Body of pancreas (tissue), 4 donors: Measurements from ENCODE around the gene FAM107B. TPM values are rescaled to one million over a fixed set of nuclear protein-coding genes. Genes with fewer than 3 reads are reported as not detected.

Source experiments
- ATAC-seq: fragments of 150-250 bp; one replicate; pipeline ENCODE4 v1.9.1; 2016
- DNase-seq, 4 donors: peaks; one replicate each; pipeline ENCODE4 v3.0.0-alpha.2; 2019
- H3K27ac ChIP-seq, 4 donors: fragments of 200-600 bp; sonication (generic); 1 replicate in 3 of 4; 2 replicates in 1 of 4; pipeline versions ENCODE4 v1.5.1 to v1.6.1; 2016 to 2019; ENCODE audit warnings: mild to moderate bottlenecking in 1 of 4, mixed read lengths in 1 of 4, moderate library complexity in 1 of 4
- H3K27me3 ChIP-seq, 2 donors: fragments of 200-600 bp; sonication (generic); one replicate each; pipeline ENCODE4 v1.6.0; 2016; ENCODE audit warnings: mild to moderate bottlenecking in 1 of 2
- H3K36me3 ChIP-seq, 2 donors: fragments of 200-600 bp; sonication (generic); replicated peaks in 1 of 2; 2 replicates each; pipeline ENCODE4 v1.5.1; 2016; ENCODE audit warnings: low read depth in 2 of 2; ENCODE audit not compliant: insufficient read depth in 1 of 2
- H3K4me1 ChIP-seq: fragments of 200-600 bp; sonication (generic); one replicate; pipeline ENCODE4 v1.6.0; 2016
- H3K4me3 ChIP-seq, 2 donors: fragments of 200-600 bp; sonication (generic); 1 replicate in 1 of 2; 2 replicates in 1 of 2; pipeline ENCODE4 v1.5.1; 2016 to 2019
- H3K9me3 ChIP-seq, 3 donors: fragments of 200-600 bp; sonication (generic); 1 replicate in 2 of 3; 2 replicates in 1 of 3; pipeline ENCODE4 v1.5.1; 2016
- CTCF ChIP-seq, 7 experiments: fragments of 450-650 bp in 4 of 7; fragments of 200-600 bp in 3 of 7; sonication (generic) in 3 of 7; IDR thresholded peaks; one replicate each; pipeline ENCODE4 v1.5.1; 2016 to 2019; ENCODE audit warnings: antibody characterized with exemption in 7 of 7
- POLR2A ChIP-seq, 3 donors: fragments of 450-650 bp; IDR thresholded peaks; one replicate each; pipeline ENCODE4 v1.6.1; 2016; ENCODE audit warnings: antibody characterized with exemption in 3 of 3, mild to moderate bottlenecking in 2 of 3
- WGBS, 2 donors: methylation state at CpG; one replicate each; pipeline ENCODE4 v1.1.5; 2017; 5-methylcytosine and 5-hydroxymethylcytosine counted together
- intact Hi-C: fragments of 100-400 bp; cut with DNase I; formaldehyde crosslinking; loops from one replicate; pipeline ENCODE4 v1.15.1; 2023
- total RNA-seq, 2 donors: library from RNA; depleted of rRNA; stranded (reverse); fragments of >200 nt; gene quantifications; one replicate each; pipeline ENCODE4 v1.1.0, GENCODE V29; 2016

The FAM107B gene
- total RNA-seq, 2 donors from 2014 or later: 19.4 to 45.9 TPM

GRCh38 chr10:14652816-14653215, 121.9 kb downstream of the FAM107B start:
- ATAC-seq (peak; percentile 36), DNase-seq (peak in 1 of 4 donors; percentile 9)
- H3K27ac ChIP-seq: peak overlapping the region; percentile 40 to 90 (median 84)
- TF ChIP-seq CTCF (IDR thresholded peaks at IDR 0.05) (no peak), POLR2A (IDR thresholded peaks at IDR 0.05) (no peak)
- intact Hi-C loops: no loop called here
- H3K27me3 ChIP-seq: no peaks in the 10 kb centered on the region
- H3K9me3 ChIP-seq: no peaks in the 10 kb centered on the region
- peaks cover 38% of the 10 kb centered on the region for H3K4me1 ChIP-seq
- no peak overlapping the region for H3K4me3 ChIP-seq
- WGBS, 2 donors: 52 to 59% methylated on average over 5 of the region's 5 CpGs
- H3K36me3 ChIP-seq: no peaks in the 10 kb centered on the region

- ATAC-seq (no peak), DNase-seq (no peak)
- H3K4me1 ChIP-seq: peaks cover 38% of the 10 kb centered on the region
- TF ChIP-seq CTCF (IDR thresholded peaks at IDR 0.05) (no peak), POLR2A (IDR thresholded peaks at IDR 0.05) (no peak)
- WGBS, 2 donors: 90 to 96% methylated on average over 3 of the region's 3 CpGs
- H3K27ac ChIP-seq: peak overlapping the region in 3 of 4 donors; percentile 78 to 90 (median 89)
- intact Hi-C loops: no loop called here
- no peak overlapping the region for H3K4me3 ChIP-seq
- H3K9me3 ChIP-seq: no peaks in the 10 kb centered on the region
- no peaks in the 10 kb centered on the region for H3K36me3 ChIP-seq
- no peaks in the 10 kb centered on the region for H3K27me3 ChIP-seq
Observed at GRCh38 chr10:14652067-14652466, 122.6 kb downstream of the FAM107B start.

- ATAC-seq: no peak
- no peak for TF ChIP-seq CTCF (IDR thresholded peaks at IDR 0.05)
- TF ChIP-seq POLR2A (IDR thresholded peaks at IDR 0.05): no peak
- intact Hi-C loops: no loop called here
- H3K4me3 ChIP-seq: no peak overlapping the region
- H3K27ac ChIP-seq: no peak overlapping the region
- peaks cover 35% of the 10 kb centered on the region for H3K4me1 ChIP-seq
- no peaks in the 10 kb centered on the region for H3K9me3 ChIP-seq
- H3K27me3 ChIP-seq: no peaks in the 10 kb centered on the region
- H3K36me3 ChIP-seq: no peaks in the 10 kb centered on the region
- 90 to 92% methylated on average over 4 of the region's 4 CpGs for WGBS, 2 donors
- no peak for DNase-seq
Observed at GRCh38 chr10:14649739-14650138, 125.0 kb downstream of the FAM107B start.

- WGBS, 2 donors: 93 to 94% methylated on average over 2 of the region's 2 CpGs
- intact Hi-C loops: no loop called here
- no peak for TF ChIP-seq CTCF (IDR thresholded peaks at IDR 0.05)
- TF ChIP-seq POLR2A (IDR thresholded peaks at IDR 0.05): no peak
- no peaks in the 10 kb centered on the region for H3K36me3 ChIP-seq
- no peaks in the 10 kb centered on the region for H3K9me3 ChIP-seq
- no peak for ATAC-seq
- H3K27ac ChIP-seq: peak overlapping the region in 2 of 4 donors; percentile 43 to 52
- H3K27me3 ChIP-seq: no peaks in the 10 kb centered on the region
- peaks cover 28% of the 10 kb centered on the region for H3K4me1 ChIP-seq
- H3K4me3 ChIP-seq: no peak overlapping the region
- no peak for DNase-seq
Observed at GRCh38 chr10:14648946-14649345, 125.8 kb downstream of the FAM107B start.

GRCh38 chr10:14648005-14648765, 126.5 kb downstream of the FAM107B start:
- no peaks in the 10 kb centered on the region for H3K36me3 ChIP-seq
- TF ChIP-seq POLR2A (IDR thresholded peaks at IDR 0.05) (no peak), CTCF (IDR thresholded peaks at IDR 0.05) (no peak)
- no peaks in the 10 kb centered on the region for H3K27me3 ChIP-seq
- peaks cover 20% of the 10 kb centered on the region for H3K4me1 ChIP-seq
- peak; percentile 65 for ATAC-seq
- no peaks in the 10 kb centered on the region for H3K9me3 ChIP-seq
- H3K4me3 ChIP-seq: no peak overlapping the region
- peak; percentile 27 to 83 (median 56) for DNase-seq
- WGBS, 2 donors: 34 to 54% methylated on average over 15 of the region's 15 CpGs
- peak overlapping the region in 2 of 4 donors; percentile 43 to 52 for H3K27ac ChIP-seq
- intact Hi-C loops: no loop called here
